Measurements from ENCODE around the gene TSPAN11.

DNA sequence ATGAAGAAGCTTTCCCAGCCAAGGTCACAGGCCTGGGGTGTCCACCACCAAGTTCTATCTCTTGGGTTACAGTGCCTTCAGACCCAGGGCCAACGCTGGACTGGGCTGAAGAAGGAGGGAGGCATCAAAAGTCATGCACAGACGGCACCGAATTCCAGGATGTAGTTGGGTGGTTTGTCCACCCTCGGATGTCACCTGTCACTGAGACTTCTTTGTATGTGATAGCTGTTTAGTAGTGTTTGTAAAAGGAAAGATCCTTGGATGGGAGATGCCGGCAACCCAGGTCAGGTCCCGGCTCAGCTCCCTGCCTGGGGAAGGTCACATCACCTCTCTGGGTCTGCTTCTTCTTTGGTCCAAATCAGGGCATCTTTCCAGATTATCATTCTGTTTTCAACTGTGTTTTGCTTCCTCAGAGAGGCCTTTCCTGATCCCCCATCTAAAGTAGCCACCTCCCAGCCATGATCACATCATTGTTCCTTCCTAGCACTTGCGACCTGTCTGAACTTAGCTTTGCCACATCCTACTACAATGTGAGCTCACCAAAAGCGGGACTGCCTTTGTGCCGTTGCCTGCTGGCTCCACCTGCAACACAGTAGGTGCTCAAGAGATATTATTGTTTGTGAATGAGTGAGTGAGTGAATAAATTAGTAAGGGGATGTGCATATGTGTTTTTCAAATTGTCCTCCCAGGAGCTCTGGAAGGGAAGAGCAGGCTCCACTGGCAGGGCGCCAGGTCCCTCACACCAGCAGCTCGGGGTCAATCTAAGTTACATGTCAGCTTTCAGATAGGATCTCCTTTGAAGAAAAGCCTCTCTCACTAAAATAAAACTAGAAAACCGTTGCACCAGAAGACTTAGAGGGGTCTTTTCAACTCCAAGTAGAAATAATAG, 2.1 kb downstream of the TSPAN11 start:
- TF ChIP-seq, protein P1, sequence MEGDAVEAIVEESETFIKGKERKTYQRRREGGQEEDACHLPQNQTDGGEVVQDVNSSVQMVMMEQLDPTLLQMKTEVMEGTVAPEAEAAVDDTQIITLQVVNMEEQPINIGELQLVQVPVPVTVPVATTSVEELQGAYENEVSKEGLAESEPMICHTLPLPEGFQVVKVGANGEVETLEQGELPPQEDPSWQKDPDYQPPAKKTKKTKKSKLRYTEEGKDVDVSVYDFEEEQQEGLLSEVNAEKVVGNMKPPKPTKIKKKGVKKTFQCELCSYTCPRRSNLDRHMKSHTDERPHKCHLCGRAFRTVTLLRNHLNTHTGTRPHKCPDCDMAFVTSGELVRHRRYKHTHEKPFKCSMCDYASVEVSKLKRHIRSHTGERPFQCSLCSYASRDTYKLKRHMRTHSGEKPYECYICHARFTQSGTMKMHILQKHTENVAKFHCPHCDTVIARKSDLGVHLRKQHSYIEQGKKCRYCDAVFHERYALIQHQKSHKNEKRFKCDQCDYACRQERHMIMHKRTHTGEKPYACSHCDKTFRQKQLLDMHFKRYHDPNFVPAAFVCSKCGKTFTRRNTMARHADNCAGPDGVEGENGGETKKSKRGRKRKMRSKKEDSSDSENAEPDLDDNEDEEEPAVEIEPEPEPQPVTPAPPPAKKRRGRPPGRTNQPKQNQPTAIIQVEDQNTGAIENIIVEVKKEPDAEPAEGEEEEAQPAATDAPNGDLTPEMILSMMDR (IDR thresholded peaks at IDR 0.05), result no peak
- TF ChIP-seq ZFX (IDR thresholded peaks at IDR 0.05; ENCODE audit: borderline replicate concordance), result no peak

Measured in 22Rv1 (cell line).